Thyroid gland (tissue), 4 donors: ENCODE measurements around the gene EHBP1L1. TPM values are rescaled to one million over a fixed set of nuclear protein-coding genes. Genes with fewer than 3 reads are reported as not detected.

Experiments
- DNase-seq, 2 donors: peaks; one replicate each; pipeline ENCODE4 v3.0.0-alpha.2; 2019
- H3K27ac ChIP-seq, 3 donors: fragments of 200-600 bp; sonication (generic); 1 replicate in 2 of 3; 2 replicates in 1 of 3; pipeline ENCODE4 v1.5.1; 2016 to 2019; ENCODE audit warnings: mild to moderate bottlenecking in 1 of 3, moderate library complexity in 1 of 3
- H3K27me3 ChIP-seq: fragments of 200-600 bp; sonication (generic); one replicate; pipeline ENCODE4 v1.5.1; 2019
- H3K36me3 ChIP-seq, 2 donors: fragments of 200-600 bp; sonication (generic); one replicate each; pipeline ENCODE4 v1.5.1; 2016 to 2019
- H3K4me1 ChIP-seq, 2 donors: fragments of 200-600 bp; sonication (generic); one replicate each; pipeline ENCODE4 v1.5.1; 2017 to 2019
- H3K4me3 ChIP-seq, 3 donors: fragments of 200-600 bp; sonication (generic); replicated peaks in 1 of 3; 1 replicate in 2 of 3; 2 replicates in 1 of 3; pipeline ENCODE4 v1.5.1; 2016; ENCODE audit warnings: mild to moderate bottlenecking in 1 of 3
- H3K9me3 ChIP-seq: fragments of 200-600 bp; sonication (generic); one replicate; pipeline ENCODE4 v1.5.1; 2017
- CTCF ChIP-seq, 6 experiments: fragments of 200-600 bp in 3 of 6; fragments of 450-650 bp in 3 of 6; sonication (generic) in 3 of 6; IDR thresholded peaks; one replicate each; pipeline ENCODE4 v1.5.1; 2016 to 2019; ENCODE audit warnings: antibody characterized with exemption in 6 of 6, mild to moderate bottlenecking in 2 of 6, inconsistent platforms in 1 of 6, moderate library complexity in 1 of 6
- POLR2A ChIP-seq, 2 donors: fragments of 450-650 bp; IDR thresholded peaks; one replicate each; pipeline ENCODE4 v1.6.1; 2017; ENCODE audit warnings: antibody characterized with exemption in 2 of 2, mild to moderate bottlenecking in 2 of 2, moderate library complexity in 1 of 2
- WGBS, 2 donors: methylation state at CpG; one replicate each; pipeline ENCODE4 v1.1.5; 2017; 5-methylcytosine and 5-hydroxymethylcytosine counted together
- intact Hi-C: fragments of 100-400 bp; cut with DNase I; formaldehyde crosslinking; loops from one replicate; pipeline ENCODE4 v1.15.1; 2023
- total RNA-seq, 4 donors: library from RNA; depleted of rRNA; stranded (reverse); fragments of >200 nt; gene quantifications; one replicate each; pipeline ENCODE4 v1.2.3, GENCODE V29; 2016

EHBP1L1 gene
- total RNA-seq, 4 donors from 2014 or later, result 8.6 to 18.8 (median 12.0) TPM

DNA sequence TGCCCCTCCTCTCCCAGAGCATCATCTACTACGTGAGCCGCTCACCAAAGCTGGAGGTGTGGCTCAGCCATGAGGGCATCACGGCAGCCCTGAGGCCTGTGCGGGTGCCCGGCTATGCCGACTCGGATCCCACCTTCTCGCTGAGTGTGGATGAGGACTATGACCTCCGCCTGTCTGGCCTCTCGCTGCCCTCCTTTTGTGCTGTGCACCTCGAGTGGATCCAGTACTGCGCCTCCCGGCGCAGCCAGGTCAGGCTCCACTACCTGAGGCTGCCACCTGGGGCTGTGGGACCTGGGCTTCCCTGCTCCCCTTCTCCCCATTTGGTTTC, 58.2 kb downstream of the EHBP1L1 start:
- no peak for DNase-seq
- no peaks in the 10 kb centered on the region for H3K27me3 ChIP-seq
- intact Hi-C loops, result no loop called here
- 91 to 98% methylated on average over 8 to 14 of the region's 14 CpGs for WGBS, 2 donors
- no peak overlapping the region for H3K27ac ChIP-seq
- H3K4me3 ChIP-seq, result no peak overlapping the region
- no peaks in the 10 kb centered on the region for H3K9me3 ChIP-seq
- peaks cover 4 to 19% of the 10 kb centered on the region in 2 donors for H3K4me1 ChIP-seq
- TF ChIP-seq CTCF (IDR thresholded peaks at IDR 0.05) (no peak), POLR2A (IDR thresholded peaks at IDR 0.05) (no peak)
- H3K36me3 ChIP-seq, result peaks cover 51 to 59% of the 10 kb centered on the region in 2 donors

GRCh38 chr11:65634440-65634839, 58.6 kb downstream of the EHBP1L1 start:
- no peak for DNase-seq
- H3K4me1 ChIP-seq, result peaks cover 4 to 23% of the 10 kb centered on the region in 2 donors
- H3K4me3 ChIP-seq, result no peak overlapping the region
- WGBS, 2 donors, result 90 to 93% methylated on average over 3 to 10 of the region's 11 CpGs
- intact Hi-C loops, result no loop called here
- H3K36me3 ChIP-seq, result peaks cover 47 to 56% of the 10 kb centered on the region in 2 donors
- no peaks in the 10 kb centered on the region for H3K27me3 ChIP-seq
- no peaks in the 10 kb centered on the region for H3K9me3 ChIP-seq
- no peak overlapping the region for H3K27ac ChIP-seq
- TF ChIP-seq POLR2A (IDR thresholded peaks at IDR 0.05) (no peak), CTCF (IDR thresholded peaks at IDR 0.05) (no peak)

- whole genome bisulfite sequencing, 2 donors, result 95 to 96% methylated on average over 20 to 34 of the region's 46 CpGs
- H3K36me3 ChIP-seq, result peaks cover 42 to 49% of the 10 kb centered on the region in 2 donors
- no peak for DNase-seq
- no peaks in the 10 kb centered on the region for H3K27me3 ChIP-seq
- peaks cover 4 to 30% of the 10 kb centered on the region in 2 donors for H3K4me1 ChIP-seq
- H3K27ac ChIP-seq, result no peak overlapping the region
- no peak overlapping the region for H3K4me3 ChIP-seq
- H3K9me3 ChIP-seq, result no peaks in the 10 kb centered on the region
- TF ChIP-seq POLR2A (IDR thresholded peaks at IDR 0.05) (no peak), CTCF (IDR thresholded peaks at IDR 0.05) (no peak)
- intact Hi-C loops, result no loop called here
Measured at GRCh38 chr11:65634905-65635731, 59.3 kb downstream of the EHBP1L1 start.

DNA sequence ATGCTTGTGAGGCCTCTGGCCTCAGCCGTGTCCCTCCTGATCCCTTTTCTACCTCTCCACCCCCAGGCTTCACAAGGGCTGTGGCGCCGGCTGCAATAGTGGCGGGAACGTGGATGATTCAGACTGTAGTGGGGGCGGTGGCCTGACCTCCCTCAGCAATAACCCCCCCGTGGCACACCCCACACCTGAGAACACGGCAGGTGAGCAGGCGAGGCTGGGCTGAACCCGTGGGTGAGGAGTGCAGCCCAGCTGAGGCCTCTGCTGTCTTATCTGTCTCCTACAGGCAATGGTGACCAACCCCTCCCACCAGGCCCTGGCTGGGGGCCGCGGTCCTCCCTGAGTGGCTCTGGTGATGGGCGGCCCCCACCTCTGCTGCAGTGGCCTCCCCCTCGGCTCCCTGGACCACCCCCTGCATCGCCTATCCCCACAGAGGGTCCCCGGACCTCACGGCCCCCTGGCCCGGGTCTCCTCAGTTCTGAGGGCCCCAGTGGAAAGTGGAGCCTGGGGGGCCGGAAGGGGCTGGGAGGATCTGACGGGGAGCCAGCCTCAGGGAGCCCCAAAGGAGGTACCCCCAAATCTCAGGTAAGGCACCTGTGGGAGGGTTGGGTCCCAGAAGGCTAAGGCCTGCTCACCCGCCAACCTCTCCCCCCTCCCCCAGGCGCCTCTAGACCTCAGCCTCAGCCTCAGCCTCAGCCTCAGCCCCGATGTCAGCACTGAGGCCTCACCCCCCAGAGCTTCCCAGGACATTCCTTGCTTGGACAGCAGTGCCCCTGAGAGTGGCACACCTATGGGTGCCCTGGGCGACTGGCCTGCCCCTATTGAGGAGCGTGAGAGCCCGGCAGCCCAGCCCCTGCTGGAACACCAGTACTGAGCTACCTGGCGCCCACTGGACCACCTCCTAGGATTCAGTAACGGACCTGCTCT, 60.5 kb downstream of the EHBP1L1 start:
- Histone ChIP-seq H3K27ac (no peak overlapping the region), H3K4me1 (peaks cover 4 to 36% of the 10 kb centered on the region in 2 donors), H3K36me3 (peaks cover 32 to 39% of the 10 kb centered on the region in 2 donors), H3K4me3 (no peak overlapping the region), H3K9me3 (no peaks in the 10 kb centered on the region), H3K27me3 (no peaks in the 10 kb centered on the region)
- no peak for DNase-seq
- intact Hi-C loops, result no loop called here
- TF ChIP-seq CTCF (IDR thresholded peaks at IDR 0.05) (no peak), POLR2A (IDR thresholded peaks at IDR 0.05) (no peak)
- WGBS, 2 donors, result 91 to 100% methylated on average over 4 to 14 of the region's 28 CpGs
